HG02973 (cell line): ENCODE data around the gene WFDC2.
"Not testable (repeated sequence)": the region's sequence is repeated elsewhere in the genome, so short reads cannot be mapped to it uniquely, and the experiment has no call there.

Source experiments
- ATAC-seq: cut with Tn5 transposase; IDR thresholded peaks from one replicate; pipeline ENCODE4 v1.9.1; 2021; ENCODE audit warnings: moderate library complexity; ENCODE audit not compliant: unreplicated experiment

The WFDC2 gene

DNA sequence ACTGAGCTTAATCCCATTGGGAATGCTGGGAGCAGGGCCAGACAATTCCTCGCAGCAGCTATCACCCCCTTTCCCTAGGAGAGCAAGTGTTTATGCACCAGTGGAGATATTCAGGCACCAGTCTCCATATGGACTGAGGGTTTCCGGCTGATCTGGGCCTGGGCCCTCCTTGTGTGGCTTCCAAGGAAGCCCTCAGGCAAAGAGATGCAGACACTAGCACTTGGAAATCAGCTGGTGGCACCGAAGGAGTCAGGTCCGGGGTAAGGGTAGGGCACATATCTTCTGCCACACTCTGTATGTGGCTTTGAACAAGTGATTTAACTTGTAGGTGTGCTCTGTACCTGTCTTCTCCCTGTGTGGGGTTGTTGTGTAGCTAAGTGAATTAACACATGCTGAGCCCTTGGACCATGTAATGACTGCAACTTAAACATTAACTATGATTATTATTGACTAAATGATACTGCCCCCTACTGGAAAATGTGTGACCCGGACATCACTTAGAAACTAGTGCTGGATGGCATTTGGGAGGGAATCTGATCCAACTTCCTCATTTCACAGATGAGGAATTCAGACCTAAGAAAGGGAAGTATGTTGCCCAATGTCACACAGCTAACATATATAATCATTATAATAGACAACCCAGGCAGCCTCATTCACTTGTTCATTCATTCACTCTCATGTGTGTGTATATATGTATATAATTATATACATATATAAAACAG lies 19.3 kb upstream of the WFDC2 start:
- ATAC-seq: no peak

DNA sequence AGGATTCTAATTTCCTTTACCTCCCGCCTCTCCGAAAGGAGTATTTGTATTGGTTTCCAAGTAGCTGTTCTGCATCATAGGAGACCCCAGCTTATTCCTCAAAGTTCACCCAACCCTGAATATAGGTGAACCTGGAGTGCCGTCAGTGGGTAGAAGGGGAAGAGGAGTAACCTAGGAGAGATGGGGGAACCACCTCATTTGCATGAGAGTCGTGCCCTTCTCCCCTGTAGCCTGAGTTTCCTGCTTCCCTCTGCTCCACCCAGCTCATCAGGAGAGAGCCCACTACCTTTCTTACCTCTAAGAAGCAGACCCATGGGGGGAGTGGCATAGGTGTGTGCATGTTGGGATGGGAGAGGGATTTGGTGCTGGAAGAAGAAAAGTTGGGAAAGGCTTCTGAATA lies 17.3 kb upstream of the WFDC2 start:
- ATAC-seq: no peak

DNA sequence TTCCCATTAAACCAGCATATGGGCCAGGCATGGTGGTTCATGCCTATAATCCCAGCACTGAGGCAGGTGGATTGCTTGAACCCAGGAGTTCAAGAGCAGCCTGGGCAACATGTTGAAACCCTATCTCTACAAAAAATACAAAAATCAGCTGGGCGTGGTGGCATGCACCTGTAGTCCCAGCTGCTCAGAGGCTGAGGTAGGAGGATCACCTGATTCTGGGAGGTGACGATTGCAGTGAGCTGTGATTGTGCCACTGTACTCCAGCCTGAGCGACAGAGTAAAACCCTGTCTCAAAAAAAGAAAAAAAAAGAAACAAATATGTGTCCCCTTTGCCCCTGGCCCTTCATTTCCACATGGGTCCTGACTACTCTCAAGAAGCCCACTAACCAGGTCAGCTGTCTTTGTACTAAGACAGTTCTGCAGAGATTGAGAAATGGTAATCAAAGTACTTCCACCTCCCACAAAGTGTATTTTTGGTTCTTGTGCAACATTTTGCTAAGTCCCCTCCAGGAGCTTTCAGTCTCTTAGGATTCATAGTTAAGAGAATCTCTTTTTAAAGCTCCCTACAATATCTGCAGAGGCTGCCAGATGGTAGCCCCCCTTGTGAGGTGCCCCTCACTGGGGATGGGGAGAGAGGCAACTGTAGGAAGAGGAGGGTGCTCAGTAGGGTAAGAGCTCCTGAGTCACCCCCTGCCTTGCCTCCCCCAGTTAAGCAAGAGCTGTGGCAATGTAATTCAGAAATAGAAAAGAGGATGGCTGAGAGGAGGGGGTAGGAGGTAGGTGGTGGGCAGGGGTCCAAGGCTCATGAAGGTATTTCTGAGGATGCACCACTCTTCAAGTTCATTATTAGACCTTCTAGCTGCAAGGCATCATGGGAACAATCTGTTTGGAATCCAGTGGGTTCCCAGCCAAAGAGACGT lies 16.5 kb upstream of the WFDC2 start:
- ATAC-seq: no peak

DNA sequence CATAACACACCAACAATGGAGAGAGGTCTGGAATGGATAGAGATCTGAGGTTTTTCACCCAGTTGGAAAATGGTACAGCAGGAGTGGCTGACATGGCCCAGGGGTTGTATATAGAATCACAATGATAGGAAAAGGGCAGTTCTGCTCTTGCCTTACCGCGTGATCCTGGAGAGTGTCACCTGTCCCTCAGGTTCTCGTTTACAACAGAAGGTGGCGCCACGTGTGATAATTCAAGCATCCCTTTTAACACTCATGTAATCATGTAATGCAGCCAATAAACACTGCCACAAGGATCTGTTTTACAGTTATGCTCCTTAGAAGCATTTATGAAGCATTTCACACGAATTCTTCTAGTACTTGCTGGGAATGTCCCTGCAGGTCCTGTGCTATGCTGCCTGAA lies 12.9 kb upstream of the WFDC2 start:
- ATAC-seq: no peak

DNA sequence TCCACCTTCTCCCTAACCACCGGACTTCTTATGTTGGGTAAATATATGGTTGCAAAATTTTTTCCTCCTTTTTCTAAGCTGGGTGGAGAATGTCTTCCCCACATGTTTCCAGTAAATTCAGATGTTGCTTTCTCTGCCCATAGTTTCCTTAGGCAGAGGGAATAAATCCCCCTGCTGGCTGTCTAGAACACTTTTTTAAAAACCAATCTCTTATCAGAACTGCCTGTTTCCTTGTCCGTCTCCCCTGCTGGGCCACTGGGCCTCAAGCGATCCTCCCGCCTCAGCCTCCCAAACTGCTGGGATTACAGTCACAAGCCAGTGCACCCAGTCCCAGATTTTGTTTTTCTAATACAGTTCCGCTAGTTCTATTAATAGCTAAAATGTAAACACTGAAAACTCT lies 9.9 kb upstream of the WFDC2 start:
- no peak for ATAC-seq

DNA sequence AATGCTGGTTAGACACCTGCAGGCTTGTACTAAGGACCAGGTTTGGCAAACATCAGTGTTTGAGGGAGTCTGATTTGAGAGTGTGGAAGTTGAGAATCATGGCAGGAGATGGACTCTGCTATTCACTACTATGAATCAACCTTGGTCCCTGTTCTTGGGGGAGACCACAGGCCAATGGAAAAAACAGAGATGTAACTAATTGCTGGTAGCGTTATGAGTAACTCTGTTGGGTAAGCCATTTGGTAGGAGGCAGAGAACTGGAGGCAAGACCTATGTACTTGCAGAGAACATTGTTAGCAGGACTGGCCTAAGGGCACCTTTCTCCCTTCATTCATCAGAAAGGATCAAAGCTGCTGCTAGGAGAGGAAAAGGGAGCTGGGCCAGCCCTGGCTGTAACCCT lies 8.3 kb upstream of the WFDC2 start:
- ATAC-seq: no peak

DNA sequence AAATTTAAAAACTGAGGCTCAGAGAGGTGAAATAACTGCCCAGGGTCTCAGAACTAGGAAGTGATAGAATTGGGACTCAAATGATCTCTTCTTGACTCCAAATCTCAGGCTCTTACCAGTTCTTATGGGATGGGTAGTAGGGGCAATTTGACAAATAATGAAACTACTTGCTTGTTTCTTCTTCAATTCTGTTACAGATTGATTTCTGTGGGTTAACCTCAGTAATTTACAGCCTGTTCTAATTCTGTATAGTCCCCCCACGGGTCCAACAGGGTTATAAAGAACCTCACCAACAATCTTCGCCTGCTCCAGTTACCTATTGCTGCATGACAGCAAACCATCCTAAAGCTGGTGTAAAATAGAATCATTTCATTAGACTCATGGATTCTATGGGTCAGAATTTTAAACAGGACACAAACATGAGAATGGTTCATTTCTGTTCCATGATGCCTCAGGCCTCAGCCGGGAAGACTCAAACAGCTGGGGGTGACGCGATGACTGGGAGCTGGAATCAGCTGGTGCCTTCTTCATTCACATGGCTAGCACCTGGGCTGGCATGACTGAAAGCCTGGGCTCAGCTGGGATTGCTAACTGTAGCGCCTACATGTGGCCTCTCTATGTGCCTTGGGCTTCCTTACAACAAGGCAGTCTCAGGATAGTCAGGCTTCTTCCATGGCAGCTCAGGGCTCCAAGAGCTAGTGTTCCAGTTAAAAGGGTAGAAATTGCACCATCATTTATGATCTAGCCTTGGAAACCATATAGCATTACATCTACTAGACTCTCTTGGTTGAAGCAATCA lies 6.6 kb upstream of the WFDC2 start:
- ATAC-seq: no peak

DNA sequence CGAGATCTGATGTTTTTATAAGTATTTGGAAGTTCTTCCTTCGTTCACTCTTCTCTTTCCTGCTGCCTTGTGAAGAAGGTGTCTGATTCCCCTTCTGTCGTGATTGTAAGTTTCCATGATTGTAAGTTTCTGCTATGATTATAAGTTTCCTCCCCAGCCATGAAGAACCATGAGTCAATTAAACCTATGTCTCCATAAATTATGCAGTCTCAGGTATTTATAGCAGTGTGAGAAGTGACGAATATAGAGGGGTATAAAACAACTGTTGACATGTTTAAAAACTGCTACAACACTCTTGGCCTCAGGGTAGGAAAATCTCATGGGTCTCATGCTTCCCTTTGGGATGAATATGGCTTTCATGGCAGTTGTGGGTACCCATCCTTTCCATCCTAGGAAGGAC lies 5.8 kb upstream of the WFDC2 start:
- no peak for ATAC-seq

DNA sequence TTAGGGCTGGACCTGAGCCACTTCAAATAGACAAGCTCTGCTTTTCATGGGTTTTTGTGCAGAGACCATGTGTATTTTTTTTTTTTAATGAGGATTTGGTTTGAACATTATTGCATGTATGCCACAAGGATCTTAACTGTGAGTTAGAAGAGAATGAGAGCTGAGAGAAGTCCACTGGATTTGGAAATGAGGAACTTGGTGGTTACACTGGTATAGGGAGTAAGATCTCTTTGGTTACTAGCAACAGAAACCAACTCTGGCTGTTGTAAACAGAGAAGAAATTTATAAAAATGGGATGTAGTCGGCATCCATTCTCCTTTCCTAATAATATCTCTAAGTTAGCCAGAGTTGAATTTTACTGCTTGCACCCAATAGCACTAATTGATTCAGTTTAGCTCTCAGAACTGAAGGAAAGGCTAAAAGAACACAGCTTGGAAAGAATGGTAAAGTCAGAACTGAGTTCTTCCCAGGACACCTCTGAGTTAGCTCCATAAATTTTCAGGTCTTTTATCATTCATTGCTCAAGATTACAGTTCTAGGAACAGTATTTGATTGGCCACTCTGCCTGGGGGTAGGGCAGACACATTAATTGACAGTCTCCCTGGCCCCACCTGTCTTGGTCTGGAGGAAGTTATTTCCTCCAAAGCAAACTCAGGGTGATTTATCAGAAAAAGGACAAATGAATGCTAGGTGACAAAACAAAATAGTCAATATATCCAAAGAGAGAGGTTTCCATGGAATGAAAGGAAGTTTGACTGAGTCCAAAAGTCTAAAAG lies 3.9 kb upstream of the WFDC2 start:
- ATAC-seq: no peak

DNA sequence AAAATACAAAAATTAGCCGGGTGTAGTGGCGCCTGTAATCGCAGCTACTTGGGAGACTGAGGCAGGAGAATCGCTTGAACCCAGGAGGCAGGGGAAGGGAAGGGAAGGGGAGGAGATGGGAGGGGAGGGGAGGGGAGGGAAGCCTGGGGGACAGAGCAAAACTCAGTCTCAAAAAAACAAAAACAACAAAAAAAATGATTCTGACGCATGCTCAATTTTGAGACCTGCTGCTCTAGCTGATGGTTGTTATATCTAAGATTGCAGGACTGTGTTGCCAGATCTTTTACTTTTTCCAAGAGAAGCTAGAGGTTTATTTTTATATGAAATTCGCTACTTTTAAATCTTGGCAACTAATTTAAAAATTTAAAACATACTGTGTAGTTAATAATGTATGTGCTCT lies 2.4 kb upstream of the WFDC2 start:
- ATAC-seq: no peak

DNA sequence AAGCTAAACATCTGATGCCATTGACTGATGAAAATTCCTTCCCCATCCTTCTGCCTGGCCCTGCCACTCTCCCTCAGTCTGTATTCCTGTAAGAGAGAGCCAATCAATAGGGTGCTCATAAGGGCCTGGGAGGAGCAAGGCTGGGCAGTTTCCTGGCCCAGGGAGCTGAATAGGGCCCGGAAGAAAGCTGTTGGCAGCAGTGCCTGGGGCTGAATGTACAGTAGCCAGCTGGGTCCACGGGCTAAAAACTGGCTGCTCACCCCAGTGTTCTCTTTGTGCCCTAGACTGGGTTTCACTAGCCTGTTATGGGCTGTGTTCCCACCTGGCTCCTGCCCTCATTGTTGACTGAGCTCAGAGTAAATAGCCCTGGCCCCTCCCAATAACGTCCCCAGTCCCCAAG lies 1.7 kb upstream of the WFDC2 start:
- no peak for ATAC-seq

DNA sequence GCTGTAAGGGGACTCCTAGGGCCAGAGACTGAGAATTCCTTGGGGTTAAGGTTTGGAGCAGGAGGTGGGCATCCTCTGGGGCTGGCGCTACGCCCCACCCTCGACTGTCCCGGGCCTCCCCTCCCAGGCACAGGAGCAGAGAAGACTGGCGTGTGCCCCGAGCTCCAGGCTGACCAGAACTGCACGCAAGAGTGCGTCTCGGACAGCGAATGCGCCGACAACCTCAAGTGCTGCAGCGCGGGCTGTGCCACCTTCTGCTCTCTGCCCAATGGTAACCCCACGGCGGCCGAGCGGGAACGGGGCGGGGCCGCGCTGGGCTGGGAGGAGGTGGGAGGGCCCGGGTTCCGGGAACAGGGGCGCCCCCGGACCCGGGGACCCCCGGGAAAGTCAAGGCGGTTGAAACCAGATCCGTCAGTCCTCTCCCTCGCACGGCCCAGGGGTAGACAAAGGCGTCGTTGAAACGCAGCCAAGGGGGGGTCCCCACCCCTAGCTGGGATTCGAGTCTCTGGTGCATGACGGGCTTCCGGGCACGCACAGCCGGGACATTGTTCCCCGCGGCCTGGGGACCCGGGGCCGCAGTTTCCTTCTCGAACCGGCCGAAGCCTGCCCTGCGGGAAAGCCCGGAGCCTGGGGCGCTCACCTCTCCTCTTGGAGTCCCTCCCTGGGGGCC lies 844 bp downstream of the WFDC2 start:
- no peak for ATAC-seq

DNA sequence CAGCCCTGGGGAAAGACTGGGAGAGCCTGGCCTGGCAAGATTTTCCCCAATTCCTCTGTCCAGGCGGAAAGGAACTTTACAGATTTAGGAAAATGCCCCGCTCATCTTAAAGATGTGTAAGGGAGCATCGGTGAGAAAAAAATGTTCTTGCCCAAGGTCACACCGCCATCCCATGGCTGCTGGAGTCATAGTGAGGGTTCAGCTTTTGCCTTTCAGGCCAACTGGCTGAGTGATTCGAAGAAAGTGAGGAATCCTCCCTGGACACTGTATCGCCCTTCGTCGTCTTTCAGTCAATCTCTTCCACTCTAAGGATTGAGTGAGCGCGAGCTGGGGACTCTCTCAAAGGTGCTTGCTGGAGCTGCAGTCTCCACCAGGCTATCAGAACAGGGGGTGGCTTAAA lies 1.4 kb downstream of the WFDC2 start:
- no peak for ATAC-seq

DNA sequence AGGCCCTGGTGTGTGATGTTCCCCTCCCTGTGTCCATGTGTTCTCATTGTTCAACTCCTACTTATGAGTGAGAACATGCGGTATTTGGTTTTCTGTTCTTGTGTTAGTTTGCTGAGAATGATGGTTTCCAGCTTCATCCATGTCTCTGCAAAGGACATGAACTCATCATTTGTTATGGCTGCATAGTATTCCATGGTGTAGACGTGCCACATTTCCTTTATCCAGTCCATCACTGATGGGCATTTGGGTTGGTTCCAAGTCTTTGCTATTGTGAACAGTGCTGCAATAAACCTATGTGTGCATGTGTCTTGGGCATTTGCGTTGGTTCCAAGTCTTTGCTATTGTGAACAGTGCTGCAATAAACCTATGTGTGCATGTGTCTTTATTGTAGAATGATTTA lies 2.7 kb downstream of the WFDC2 start:
- ATAC-seq: not testable (repeated sequence)

DNA sequence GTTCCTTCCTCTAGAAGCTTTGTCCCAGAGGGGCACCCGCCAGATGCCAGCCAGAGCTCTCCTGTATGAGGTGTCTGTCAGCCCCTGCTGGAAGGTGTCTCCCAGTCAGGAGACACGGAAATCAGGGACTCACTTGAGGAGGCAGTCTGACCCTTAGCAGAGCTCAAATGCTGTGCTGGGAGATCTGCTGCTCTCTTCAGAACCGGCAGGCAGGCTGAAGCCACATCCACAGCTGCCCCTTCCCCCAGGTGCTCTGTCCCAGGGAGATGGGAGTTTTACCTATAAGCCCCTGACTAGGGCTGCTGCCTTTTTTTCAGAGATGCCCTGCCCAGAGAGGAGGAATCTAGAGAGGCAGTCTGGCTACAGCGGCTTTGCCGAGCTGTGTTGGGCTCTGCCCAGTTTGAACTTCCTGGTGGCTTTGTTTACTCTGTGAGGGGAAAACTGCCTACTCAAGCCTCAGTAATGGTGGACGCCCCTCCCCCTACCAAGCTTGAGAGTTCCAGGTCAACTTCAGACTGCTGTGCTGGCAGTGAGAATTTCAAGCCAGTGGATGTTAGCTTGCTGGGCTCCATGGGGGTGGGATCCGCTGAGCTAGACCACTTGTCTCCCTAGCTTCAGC lies 8.1 kb downstream of the WFDC2 start:
- not testable (repeated sequence) for ATAC-seq

DNA sequence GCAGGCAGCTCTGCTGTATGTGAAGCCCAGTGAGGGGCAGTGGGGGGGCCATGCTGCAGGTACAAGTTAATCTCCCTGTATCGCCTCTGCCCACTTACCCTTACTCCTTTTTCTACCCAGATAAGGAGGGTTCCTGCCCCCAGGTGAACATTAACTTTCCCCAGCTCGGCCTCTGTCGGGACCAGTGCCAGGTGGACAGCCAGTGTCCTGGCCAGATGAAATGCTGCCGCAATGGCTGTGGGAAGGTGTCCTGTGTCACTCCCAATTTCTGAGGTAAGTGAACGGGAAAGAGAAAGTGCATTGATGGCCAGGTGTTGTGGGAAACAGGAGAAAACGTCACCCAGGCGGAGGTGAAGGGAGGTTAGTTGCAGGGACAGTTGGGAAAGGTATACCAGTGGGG lies 10.3 kb downstream of the WFDC2 start:
- no peak for ATAC-seq

DNA sequence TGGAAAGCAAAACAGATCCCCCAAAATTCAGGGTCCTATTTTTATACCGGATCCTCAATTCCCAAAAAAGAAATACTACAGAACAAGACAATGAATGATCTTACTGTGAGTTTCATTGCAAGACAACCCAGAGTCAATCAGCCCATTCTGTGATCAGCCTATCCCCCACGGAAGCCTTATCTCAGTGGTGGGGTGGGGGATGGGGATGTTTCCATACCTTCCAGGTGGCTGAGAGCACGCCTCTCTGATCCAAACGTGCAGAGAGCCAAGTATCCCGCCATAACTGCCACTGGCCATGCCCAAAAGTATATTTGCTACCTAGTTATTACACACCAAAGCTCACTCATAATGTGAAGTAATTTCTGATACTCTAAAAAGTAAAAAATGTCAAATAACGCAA lies 15.1 kb downstream of the WFDC2 start:
- ATAC-seq: no peak

DNA sequence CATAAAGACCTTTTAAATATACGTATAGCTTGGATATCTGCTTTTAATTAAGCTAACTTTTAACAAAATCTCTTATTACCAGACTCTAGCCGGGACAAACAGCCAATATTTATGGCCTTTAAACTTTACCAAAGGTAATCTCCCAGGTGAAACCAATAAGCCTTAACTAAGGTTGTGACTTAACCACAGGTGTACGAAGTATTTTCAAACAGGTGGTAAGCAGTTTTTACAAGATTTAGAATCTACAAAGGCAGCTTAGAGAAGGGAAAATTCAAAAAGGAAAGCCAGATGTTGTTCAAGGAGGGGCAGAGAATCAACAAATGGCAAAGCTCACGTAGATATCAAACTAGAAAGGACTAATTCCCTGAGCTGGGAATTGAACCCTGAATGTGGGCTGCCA lies 15.8 kb downstream of the WFDC2 start:
- ATAC-seq: no peak

DNA sequence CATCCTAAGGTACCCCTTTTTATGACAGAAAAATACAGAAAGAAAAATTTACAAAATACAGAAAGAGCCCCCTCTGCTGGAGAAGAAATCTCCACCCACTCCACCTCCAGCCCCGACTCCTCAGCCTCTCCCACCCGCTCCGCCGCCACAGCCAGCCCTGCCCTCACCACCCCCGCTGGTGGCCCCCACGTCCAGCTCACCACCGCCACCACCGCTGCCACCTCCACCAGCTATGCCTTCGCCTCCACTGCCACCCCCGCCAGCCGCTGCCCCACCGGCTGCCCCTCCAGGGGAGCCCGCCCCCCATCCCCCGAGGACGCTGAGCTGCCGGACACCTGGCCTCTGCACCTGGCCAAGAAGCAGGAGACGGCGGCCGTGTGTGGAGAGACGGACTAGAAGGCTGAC lies 17.7 kb downstream of the WFDC2 start:
- no peak for ATAC-seq

DNA sequence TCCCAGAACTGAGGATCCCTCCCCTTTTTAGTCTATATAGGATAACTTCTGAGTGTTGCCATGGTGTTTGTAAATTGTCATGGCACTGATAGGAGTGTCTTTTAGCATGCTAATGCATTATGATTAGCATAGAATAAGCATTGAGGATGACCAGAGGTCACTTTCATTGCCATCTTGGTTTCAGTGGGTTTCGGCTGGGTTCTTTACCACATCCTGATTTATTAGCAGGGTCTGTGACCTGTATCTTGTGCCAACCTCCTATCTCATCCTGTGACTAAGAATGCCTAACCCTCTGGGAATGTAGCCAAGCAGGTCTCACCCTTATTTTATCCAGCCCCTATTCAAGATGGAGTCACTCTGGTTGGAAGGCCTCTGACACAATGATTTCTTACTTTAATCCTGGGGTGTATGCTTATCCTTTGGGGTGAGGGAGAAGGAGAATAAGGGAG lies 19.6 kb downstream of the WFDC2 start:
- no peak for ATAC-seq
